ENCODE data around the gene AHRR. TPM values are rescaled to one million over a fixed set of nuclear protein-coding genes. Genes with fewer than 3 reads are reported as not detected.

AHRR gene
- total and polyA plus RNA-seq, 2 experiments from 2014 or later: 1.8 to 2.4 TPM

DNA sequence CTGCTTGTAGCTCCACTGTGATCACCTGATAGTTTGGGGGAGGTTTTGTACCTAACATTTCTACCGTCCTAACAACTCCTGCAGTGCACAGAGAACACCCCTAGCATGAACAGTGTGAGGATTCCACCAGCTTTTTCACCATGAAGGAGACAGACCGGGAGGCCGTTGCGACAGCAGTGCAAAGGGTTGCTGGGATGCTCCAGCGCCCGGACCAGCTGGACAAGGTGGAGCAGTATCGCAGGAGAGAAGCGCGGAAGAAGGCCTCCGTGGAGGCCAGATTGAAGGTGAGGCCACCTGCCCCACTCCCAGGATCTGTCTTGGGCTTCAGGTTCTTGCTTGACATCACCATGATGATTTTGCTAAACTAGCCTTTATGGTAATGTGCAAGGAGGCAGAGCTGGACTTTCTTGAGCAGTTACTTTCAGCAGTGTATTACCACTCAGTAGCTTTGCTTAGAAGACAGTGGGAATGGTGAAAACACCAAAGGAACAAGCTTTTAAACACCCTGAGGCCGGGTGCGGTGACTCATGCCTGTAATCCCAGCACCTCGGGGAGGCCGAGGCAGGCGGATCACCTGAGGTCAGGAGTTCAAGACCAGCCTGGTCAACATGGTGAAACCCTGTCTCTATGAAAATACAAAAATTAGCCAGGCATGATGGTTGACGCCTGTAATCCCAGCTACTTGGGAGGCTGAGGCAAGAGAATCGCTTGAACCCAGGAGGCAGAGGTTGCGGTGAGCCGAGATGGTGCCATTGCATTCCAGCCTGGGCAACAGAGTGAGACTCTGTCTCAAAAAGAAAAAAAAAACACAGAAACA, 124.8 kb downstream of the AHRR start:
- H3K4me1 ChIP-seq (ENCODE audit: insufficient read depth): peaks cover 7% of the 10 kb centered on the region
- no peak for TF ChIP-seq CTCF (IDR thresholded peaks at IDR 0.05; ENCODE audit: poor library complexity)
- no peak for TF ChIP-seq EZH2 (IDR thresholded peaks at IDR 0.05; ENCODE audit: borderline replicate concordance)
- TF ChIP-seq EZH2phosphoT487 (IDR thresholded peaks at IDR 0.05; ENCODE audit: low read depth, severe bottlenecking, unreplicated experiment): no peak
- peaks cover 5% of the 10 kb centered on the region for H4K20me1 ChIP-seq (ENCODE audit: insufficient read depth, poor library complexity, severe bottlenecking)
- peaks cover 3% of the 10 kb centered on the region for H3K36me3 ChIP-seq (replicated peaks; ENCODE audit: insufficient read depth, low read depth)
- no peak for DNase-seq (ENCODE audit: low spot score)
- no peak overlapping the region for H3K27ac ChIP-seq
- no peak overlapping the region for H2AFZ ChIP-seq
- 89% methylated on average over 19 of the region's 19 CpGs for WGBS (ENCODE audit: low lambda C conversion rate, missing lambda C conversion rate)
- H3K9me3 ChIP-seq (ENCODE audit: low read depth): peaks cover 3% of the 10 kb centered on the region
- H3K79me2 ChIP-seq: peaks cover 60% of the 10 kb centered on the region
- no peaks in the 10 kb centered on the region for H3K27me3 ChIP-seq
- no peak overlapping the region for H3K4me3 ChIP-seq
- no peaks in the 10 kb centered on the region for H3K9me2 ChIP-seq (replicated peaks; ENCODE audit: insufficient read depth)
- H3K4me2 ChIP-seq: no peak overlapping the region

GRCh38 chr5:446883-447263, 125.4 kb downstream of the AHRR start:
- H3K79me2 ChIP-seq: peaks cover 61% of the 10 kb centered on the region
- WGBS (ENCODE audit: low lambda C conversion rate, missing lambda C conversion rate): 69% methylated on average over 7 of the region's 7 CpGs
- DNase-seq (ENCODE audit: low spot score): peak; percentile 63
- peaks cover 4% of the 10 kb centered on the region for H3K4me1 ChIP-seq (ENCODE audit: insufficient read depth)
- no peaks in the 10 kb centered on the region for H3K9me2 ChIP-seq (replicated peaks; ENCODE audit: insufficient read depth)
- no peaks in the 10 kb centered on the region for H3K27me3 ChIP-seq
- peaks cover 3% of the 10 kb centered on the region for H3K36me3 ChIP-seq (replicated peaks; ENCODE audit: insufficient read depth, low read depth)
- H2AFZ ChIP-seq: no peak overlapping the region
- no peak overlapping the region for H3K4me2 ChIP-seq
- no peak overlapping the region for H3K27ac ChIP-seq
- H3K9me3 ChIP-seq (ENCODE audit: low read depth): peaks cover 9% of the 10 kb centered on the region
- TF ChIP-seq EZH2 (IDR thresholded peaks at IDR 0.05; ENCODE audit: borderline replicate concordance) (no peak), CTCF (IDR thresholded peaks at IDR 0.05; ENCODE audit: poor library complexity) (peak; percentile 64), EZH2phosphoT487 (IDR thresholded peaks at IDR 0.05; ENCODE audit: low read depth, severe bottlenecking, unreplicated experiment) (no peak)
- H3K4me3 ChIP-seq: no peak overlapping the region
- H4K20me1 ChIP-seq (ENCODE audit: insufficient read depth, poor library complexity, severe bottlenecking): peaks cover 5% of the 10 kb centered on the region

- Histone ChIP-seq H3K79me2 (peaks cover 60% of the 10 kb centered on the region), H2AFZ (no peak overlapping the region), H3K4me2 (no peak overlapping the region), H3K9me2 (replicated peaks; ENCODE audit: insufficient read depth) (no peaks in the 10 kb centered on the region), H3K4me3 (no peak overlapping the region), H3K9me3 (ENCODE audit: low read depth) (peaks cover 13% of the 10 kb centered on the region), H3K36me3 (replicated peaks; ENCODE audit: insufficient read depth, low read depth) (peaks cover 3% of the 10 kb centered on the region), H4K20me1 (ENCODE audit: insufficient read depth, poor library complexity, severe bottlenecking) (peaks cover 5% of the 10 kb centered on the region), H3K4me1 (ENCODE audit: insufficient read depth) (no peaks in the 10 kb centered on the region), H3K27me3 (no peaks in the 10 kb centered on the region), H3K27ac (no peak overlapping the region)
- TF ChIP-seq EZH2phosphoT487 (IDR thresholded peaks at IDR 0.05; ENCODE audit: low read depth, severe bottlenecking, unreplicated experiment): no peak
- TF ChIP-seq CTCF (IDR thresholded peaks at IDR 0.05; ENCODE audit: poor library complexity): no peak
- 96% methylated on average over 21 of the region's 21 CpGs for WGBS (ENCODE audit: low lambda C conversion rate, missing lambda C conversion rate)
- no peak for DNase-seq (ENCODE audit: low spot score)
These were observed 126.0 kb downstream of the AHRR start for GRCh38 chr5:447501-447900.
